ENCODE results near the gene TRIO. TPM values are rescaled to one million over a fixed set of nuclear protein-coding genes. Genes with fewer than 3 reads are reported as not detected.

TRIO gene
- total and polyA plus RNA-seq, 10 of the 15 experiments (the other 5 are each of a cell fraction or from before 2014, with no cell fraction given) = 5.1 to 96.4 (median 44.6) TPM

- Histone ChIP-seq H3K4me3 (no peak overlapping the region), H3K27ac (ENCODE audit: control insufficient read depth, insufficient read depth) (no peak overlapping the region), H3K4me2 (ENCODE audit: control insufficient read depth, insufficient read depth) (no peak overlapping the region), H4K20me1 (ENCODE audit: control insufficient read depth, insufficient read depth) (no peaks in the 10 kb centered on the region), H3K9ac (ENCODE audit: control insufficient read depth, insufficient read depth, low read length) (no peak overlapping the region), H3K4me1 (ENCODE audit: control insufficient read depth, insufficient read depth, low read length) (no peaks in the 10 kb centered on the region), H2AFZ (ENCODE audit: control insufficient read depth, low read depth, low read length) (no peak overlapping the region), H3K27me3 (replicated peaks in 1 of 2; ENCODE audit: control insufficient read depth in 2 of 2, insufficient read depth in 2 of 2, low read length in 1 of 2) (no peaks in the 10 kb centered on the region), H3K9me3 (replicated peaks; ENCODE audit: control insufficient read depth, insufficient read depth, low read length) (no peaks in the 10 kb centered on the region), H3K79me2 (ENCODE audit: control insufficient read depth, insufficient read depth, low read length) (no peaks in the 10 kb centered on the region), H3K36me3 (ENCODE audit: control insufficient read depth in 2 of 2, insufficient read depth in 2 of 2, low read length in 1 of 2) (peaks cover 22 to 30% of the 10 kb centered on the region in 2 experiments)
- intact Hi-C loops (cut with micrococcal nuclease; ENCODE audit: unreplicated experiment) = no loop called here
- 96% methylated on average over 3 of the region's 3 CpGs for WGBS (ENCODE audit: insufficient coverage, insufficient replicate concordance, low lambda C conversion rate, missing lambda C conversion rate)
- TF ChIP-seq STAT1 (conservative IDR thresholded peaks at IDR 0.05) (no peak), CBFB (IDR thresholded peaks at IDR 0.05; ENCODE audit: low read depth) (no peak), IRF5 (IDR thresholded peaks at IDR 0.05; ENCODE audit: borderline replicate concordance) (no peak), CBX5 (IDR thresholded peaks at IDR 0.05; ENCODE audit: low read depth) (no peak)
- TF ChIP-seq, protein P1, sequence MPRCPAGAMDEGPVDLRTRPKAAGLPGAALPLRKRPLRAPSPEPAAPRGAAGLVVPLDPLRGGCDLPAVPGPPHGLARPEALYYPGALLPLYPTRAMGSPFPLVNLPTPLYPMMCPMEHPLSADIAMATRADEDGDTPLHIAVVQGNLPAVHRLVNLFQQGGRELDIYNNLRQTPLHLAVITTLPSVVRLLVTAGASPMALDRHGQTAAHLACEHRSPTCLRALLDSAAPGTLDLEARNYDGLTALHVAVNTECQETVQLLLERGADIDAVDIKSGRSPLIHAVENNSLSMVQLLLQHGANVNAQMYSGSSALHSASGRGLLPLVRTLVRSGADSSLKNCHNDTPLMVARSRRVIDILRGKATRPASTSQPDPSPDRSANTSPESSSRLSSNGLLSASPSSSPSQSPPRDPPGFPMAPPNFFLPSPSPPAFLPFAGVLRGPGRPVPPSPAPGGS (IDR thresholded peaks at IDR 0.05; ENCODE audit: borderline replicate concordance, insufficient read depth, low read depth, low read length, poor library complexity, severe bottlenecking) = no peak
- TF ChIP-seq, protein P2, sequence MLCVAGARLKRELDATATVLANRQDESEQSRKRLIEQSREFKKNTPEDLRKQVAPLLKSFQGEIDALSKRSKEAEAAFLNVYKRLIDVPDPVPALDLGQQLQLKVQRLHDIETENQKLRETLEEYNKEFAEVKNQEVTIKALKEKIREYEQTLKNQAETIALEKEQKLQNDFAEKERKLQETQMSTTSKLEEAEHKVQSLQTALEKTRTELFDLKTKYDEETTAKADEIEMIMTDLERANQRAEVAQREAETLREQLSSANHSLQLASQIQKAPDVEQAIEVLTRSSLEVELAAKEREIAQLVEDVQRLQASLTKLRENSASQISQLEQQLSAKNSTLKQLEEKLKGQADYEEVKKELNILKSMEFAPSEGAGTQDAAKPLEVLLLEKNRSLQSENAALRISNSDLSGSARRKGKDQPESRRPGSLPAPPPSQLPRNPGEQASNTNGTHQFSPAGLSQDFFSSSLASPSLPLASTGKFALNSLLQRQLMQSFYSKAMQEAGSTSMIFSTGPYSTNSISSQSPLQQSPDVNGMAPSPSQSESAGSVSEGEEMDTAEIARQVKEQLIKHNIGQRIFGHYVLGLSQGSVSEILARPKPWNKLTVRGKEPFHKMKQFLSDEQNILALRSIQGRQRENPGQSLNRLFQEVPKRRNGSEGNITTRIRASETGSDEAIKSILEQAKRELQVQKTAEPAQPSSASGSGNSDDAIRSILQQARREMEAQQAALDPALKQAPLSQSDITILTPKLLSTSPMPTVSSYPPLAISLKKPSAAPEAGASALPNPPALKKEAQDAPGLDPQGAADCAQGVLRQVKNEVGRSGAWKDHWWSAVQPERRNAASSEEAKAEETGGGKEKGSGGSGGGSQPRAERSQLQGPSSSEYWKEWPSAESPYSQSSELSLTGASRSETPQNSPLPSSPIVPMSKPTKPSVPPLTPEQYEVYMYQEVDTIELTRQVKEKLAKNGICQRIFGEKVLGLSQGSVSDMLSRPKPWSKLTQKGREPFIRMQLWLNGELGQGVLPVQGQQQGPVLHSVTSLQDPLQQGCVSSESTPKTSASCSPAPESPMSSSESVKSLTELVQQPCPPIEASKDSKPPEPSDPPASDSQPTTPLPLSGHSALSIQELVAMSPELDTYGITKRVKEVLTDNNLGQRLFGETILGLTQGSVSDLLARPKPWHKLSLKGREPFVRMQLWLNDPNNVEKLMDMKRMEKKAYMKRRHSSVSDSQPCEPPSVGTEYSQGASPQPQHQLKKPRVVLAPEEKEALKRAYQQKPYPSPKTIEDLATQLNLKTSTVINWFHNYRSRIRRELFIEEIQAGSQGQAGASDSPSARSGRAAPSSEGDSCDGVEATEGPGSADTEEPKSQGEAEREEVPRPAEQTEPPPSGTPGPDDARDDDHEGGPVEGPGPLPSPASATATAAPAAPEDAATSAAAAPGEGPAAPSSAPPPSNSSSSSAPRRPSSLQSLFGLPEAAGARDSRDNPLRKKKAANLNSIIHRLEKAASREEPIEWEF (IDR thresholded peaks at IDR 0.05; ENCODE audit: insufficient replicate concordance, low read depth, low read length) = no peak
- no peak for ATAC-seq
- no TSS peak for BruUV-seq (replicated peaks)
- SMC1A ChIA-PET (ENCODE audit: uncharacterized antibody, unreplicated experiment) = interaction anchor here (1.1 kb wide), 1 partner anchor 185 kb away, joined by 4 read pairs; no protein-coding TSS in a partner anchor
- in situ Hi-C loops (cut with MboI) = no loop called here
- no peak for FAIRE-seq
- DNase-seq (ENCODE audit: low read depth, low spot score) = no peak
- CTCF ChIA-PET = no interaction called here
- POLR2A ChIA-PET = no interaction called here
- RAD21 ChIA-PET (ENCODE audit: unreplicated experiment) = no interaction called here
These were observed 321.0 kb downstream of the TRIO start for GRCh38 chr5:14464096-14464495.
